ENCODE measurements around the gene GLIPR1.
"Not testable (repeated sequence)": the region's sequence is repeated elsewhere in the genome, so short reads cannot be mapped to it uniquely, and the experiment has no call there.

GLIPR1 gene

GRCh38 chr12:75507086-75507485 lies 26.5 kb downstream of the GLIPR1 start:
- no peak overlapping the region for H3K4me3 ChIP-seq
- H3K4me1 ChIP-seq: peaks cover 13% of the 10 kb centered on the region
- no peak overlapping the region for H3K9ac ChIP-seq
- no peak overlapping the region for H3K27ac ChIP-seq
- H4K20me1 ChIP-seq: peaks cover 35% of the 10 kb centered on the region
- no peaks in the 10 kb centered on the region for H3K9me3 ChIP-seq
- peaks cover 60% of the 10 kb centered on the region for H3K36me3 ChIP-seq
- H3K4me2 ChIP-seq: no peak overlapping the region
- no peak for TF ChIP-seq Cebpa-rat (IDR thresholded peaks at IDR 0.05)
- H3K27me3 ChIP-seq: no peaks in the 10 kb centered on the region

- no peak for TF ChIP-seq Cebpa-rat (IDR thresholded peaks at IDR 0.05)
- no peaks in the 10 kb centered on the region for H3K27me3 ChIP-seq
- no peak overlapping the region for H3K4me3 ChIP-seq
- peaks cover 27% of the 10 kb centered on the region for H4K20me1 ChIP-seq
- no peak overlapping the region for H3K9ac ChIP-seq
- no peak overlapping the region for H3K27ac ChIP-seq
- no peak overlapping the region for H3K4me2 ChIP-seq
- H3K4me1 ChIP-seq: peaks cover 13% of the 10 kb centered on the region
- H3K36me3 ChIP-seq: peaks cover 50% of the 10 kb centered on the region
- H3K9me3 ChIP-seq: no peaks in the 10 kb centered on the region
These were observed 27.6 kb downstream of the GLIPR1 start for GRCh38 chr12:75508159-75508558.

- no peaks in the 10 kb centered on the region for H3K27me3 ChIP-seq
- TF ChIP-seq Cebpa-rat (IDR thresholded peaks at IDR 0.05): no peak
- H3K4me2 ChIP-seq: peak overlapping the region; percentile 74
- no peak overlapping the region for H3K4me3 ChIP-seq
- H3K27ac ChIP-seq: no peak overlapping the region
- H3K9me3 ChIP-seq: no peaks in the 10 kb centered on the region
- peaks cover 27% of the 10 kb centered on the region for H4K20me1 ChIP-seq
- peaks cover 36% of the 10 kb centered on the region for H3K36me3 ChIP-seq
- no peak overlapping the region for H3K9ac ChIP-seq
- H3K4me1 ChIP-seq: peaks cover 13% of the 10 kb centered on the region
These were observed 29.1 kb downstream of the GLIPR1 start for GRCh38 chr12:75509621-75510020.

GRCh38 chr12:75511116-75512048 lies 30.8 kb downstream of the GLIPR1 start, which contains the start of gene KRR1:
KRR1 (minus strand) TSS chr12:75511609; CDS start chr12:75511597, 12 bp downstream.
- Histone ChIP-seq H3K4me2 (peak within 1 kb of the TSS; percentile 74), H3K27me3 (no peaks in the 10 kb centered on the region), H3K9ac (peak within 1 kb of the TSS; percentile 98), H3K4me1 (peaks cover 13% of the 10 kb centered on the region), H3K36me3 (peaks cover 19% of the 10 kb centered on the region; the same call in 1 of the 2 replicates), H3K9me3 (no peaks in the 10 kb centered on the region), H3K4me3 (peak within 1 kb of the TSS; percentile 95), H3K27ac (peak within 1 kb of the TSS; percentile 97), H4K20me1 (peaks cover 20% of the 10 kb centered on the region)
- peak; percentile 54; the same call in 1 of the 2 replicates for TF ChIP-seq Cebpa-rat (IDR thresholded peaks at IDR 0.05)

GRCh38 chr12:75521224-75521623 lies 40.7 kb downstream of the GLIPR1 start:
- not testable (repeated sequence) for H3K27ac ChIP-seq, H3K4me2 ChIP-seq, H3K27me3 ChIP-seq, H3K36me3 ChIP-seq, H3K9me3 ChIP-seq, H4K20me1 ChIP-seq, H3K9ac ChIP-seq, H3K4me3 ChIP-seq
- H3K4me1 ChIP-seq: peaks cover 12% of the 10 kb centered on the region

GRCh38 chr12:75522124-75522523 lies 41.6 kb downstream of the GLIPR1 start:
- peaks cover 20% of the 10 kb centered on the region for H3K4me1 ChIP-seq
- not testable (repeated sequence) for H3K27me3 ChIP-seq, H4K20me1 ChIP-seq, H3K9ac ChIP-seq, H3K9me3 ChIP-seq, H3K4me2 ChIP-seq, H3K36me3 ChIP-seq, H3K4me3 ChIP-seq, H3K27ac ChIP-seq

- no peak overlapping the region for H3K9ac ChIP-seq
- TF ChIP-seq Cebpa-rat (IDR thresholded peaks at IDR 0.05): no peak
- no peak overlapping the region for H3K4me3 ChIP-seq
- H3K9me3 ChIP-seq: no peaks in the 10 kb centered on the region; the same call in 1 of the 2 replicates
- peak overlapping the region; percentile 53 for H3K4me2 ChIP-seq
- H3K36me3 ChIP-seq: no peaks in the 10 kb centered on the region
- no peak overlapping the region for H3K27ac ChIP-seq
- peaks cover 35% of the 10 kb centered on the region for H3K4me1 ChIP-seq
- no peaks in the 10 kb centered on the region for H3K27me3 ChIP-seq
- H4K20me1 ChIP-seq: no peaks in the 10 kb centered on the region
These were observed 44.7 kb downstream of the GLIPR1 start for GRCh38 chr12:75525263-75525662.

- Histone ChIP-seq H3K9me3 (no peaks in the 10 kb centered on the region; the same call in 1 of the 2 replicates), H3K4me1 (peaks cover 35% of the 10 kb centered on the region), H4K20me1 (no peaks in the 10 kb centered on the region), H3K4me2 (peak overlapping the region; percentile 44), H3K27ac (no peak overlapping the region), H3K27me3 (no peaks in the 10 kb centered on the region), H3K36me3 (no peaks in the 10 kb centered on the region), H3K4me3 (no peak overlapping the region), H3K9ac (no peak overlapping the region)
- TF ChIP-seq Cebpa-rat (IDR thresholded peaks at IDR 0.05): no peak
These were observed 46.3 kb downstream of the GLIPR1 start for GRCh38 chr12:75526655-75527511.

GRCh38 chr12:75528272-75528671 lies 47.7 kb downstream of the GLIPR1 start:
- Histone ChIP-seq H3K27ac (no peak overlapping the region), H3K4me1 (peaks cover 35% of the 10 kb centered on the region), H3K36me3 (no peaks in the 10 kb centered on the region), H3K27me3 (no peaks in the 10 kb centered on the region), H3K4me2 (peak overlapping the region; percentile 36), H3K4me3 (no peak overlapping the region), H3K9ac (no peak overlapping the region), H3K9me3 (no peaks in the 10 kb centered on the region), H4K20me1 (no peaks in the 10 kb centered on the region)
- no peak for TF ChIP-seq Cebpa-rat (IDR thresholded peaks at IDR 0.05)

GRCh38 chr12:75528692-75529091 lies 48.1 kb downstream of the GLIPR1 start:
- Histone ChIP-seq H4K20me1 (no peaks in the 10 kb centered on the region), H3K4me3 (no peak overlapping the region), H3K9ac (no peak overlapping the region), H3K9me3 (no peaks in the 10 kb centered on the region), H3K27ac (no peak overlapping the region), H3K27me3 (no peaks in the 10 kb centered on the region), H3K36me3 (no peaks in the 10 kb centered on the region), H3K4me1 (peaks cover 35% of the 10 kb centered on the region), H3K4me2 (peak overlapping the region; percentile 36)
- TF ChIP-seq Cebpa-rat (IDR thresholded peaks at IDR 0.05): no peak

All from BLaER1 (cell line).